ENCODE data around the gene ASCC3. TPM values are rescaled to one million over a fixed set of nuclear protein-coding genes. Genes with fewer than 3 reads are reported as not detected.

The ASCC3 gene
- total RNA-seq, 2 donors from 2014 or later, result 35.7 to 56.2 TPM

- Histone ChIP-seq H3K4me3 (no peak overlapping the region), H3K27ac (no peak overlapping the region), H3K4me1 (ENCODE audit: control insufficient read depth in 1 of 2, low read depth in 2 of 2) (no peaks in the 10 kb centered on the region), H3K27me3 (replicated peaks; ENCODE audit: insufficient read depth) (no peaks in the 10 kb centered on the region), H3K9me3 (no peaks in the 10 kb centered on the region), H3K36me3 (no peaks in the 10 kb centered on the region)
- no peak for DNase-seq (ENCODE audit: low spot score)
- no peak for TF ChIP-seq CTCF (IDR thresholded peaks at IDR 0.05)
- ATAC-seq (ENCODE audit: insufficient number of reproducible peaks, low FRiP score, low read depth), result no peak
Observed at GRCh38 chr6:100920028-100920605, 39.0 kb upstream of the ASCC3 start.

- ATAC-seq (ENCODE audit: insufficient number of reproducible peaks, low FRiP score, low read depth) (no peak), DNase-seq (ENCODE audit: low spot score) (no peak)
- H3K36me3 ChIP-seq, result no peaks in the 10 kb centered on the region
- no peak overlapping the region for H3K4me3 ChIP-seq
- H3K9me3 ChIP-seq, result no peaks in the 10 kb centered on the region
- TF ChIP-seq CTCF (IDR thresholded peaks at IDR 0.05), result no peak
- no peaks in the 10 kb centered on the region for H3K4me1 ChIP-seq (ENCODE audit: control insufficient read depth in 1 of 2, low read depth in 2 of 2)
- no peak overlapping the region for H3K27ac ChIP-seq
- no peaks in the 10 kb centered on the region for H3K27me3 ChIP-seq (replicated peaks; ENCODE audit: insufficient read depth)
Observed at GRCh38 chr6:100918152-100918551, 37.0 kb upstream of the ASCC3 start.

- H3K27ac ChIP-seq, result no peak overlapping the region
- TF ChIP-seq CTCF (IDR thresholded peaks at IDR 0.05), result no peak
- H3K9me3 ChIP-seq, result no peaks in the 10 kb centered on the region
- no peak for ATAC-seq (ENCODE audit: insufficient number of reproducible peaks, low FRiP score, low read depth)
- no peaks in the 10 kb centered on the region for H3K36me3 ChIP-seq
- H3K4me3 ChIP-seq, result no peak overlapping the region
- H3K27me3 ChIP-seq (replicated peaks; ENCODE audit: insufficient read depth), result no peaks in the 10 kb centered on the region
- no peak for DNase-seq (ENCODE audit: low spot score)
- no peaks in the 10 kb centered on the region for H3K4me1 ChIP-seq (ENCODE audit: control insufficient read depth in 1 of 2, low read depth in 2 of 2)
Observed at GRCh38 chr6:100915876-100916275, 34.7 kb upstream of the ASCC3 start.

- no peaks in the 10 kb centered on the region for H3K27me3 ChIP-seq (replicated peaks; ENCODE audit: insufficient read depth)
- no peak for TF ChIP-seq CTCF (IDR thresholded peaks at IDR 0.05)
- DNase-seq (ENCODE audit: low spot score) (no peak), ATAC-seq (ENCODE audit: insufficient number of reproducible peaks, low FRiP score, low read depth) (no peak)
- no peaks in the 10 kb centered on the region for H3K9me3 ChIP-seq
- H3K4me1 ChIP-seq (ENCODE audit: control insufficient read depth in 1 of 2, low read depth in 2 of 2), result no peaks in the 10 kb centered on the region
- no peak overlapping the region for H3K27ac ChIP-seq
- no peaks in the 10 kb centered on the region for H3K36me3 ChIP-seq
- no peak overlapping the region for H3K4me3 ChIP-seq
Observed at GRCh38 chr6:100913400-100914276, 32.5 kb upstream of the ASCC3 start.

- H3K36me3 ChIP-seq, result no peaks in the 10 kb centered on the region
Observed at GRCh38 chr6:100906325-100906724, 25.2 kb upstream of the ASCC3 start.

More at GRCh38 chr6:100906325-100906724, 25.2 kb upstream of the ASCC3 start:
- Histone ChIP-seq H3K27me3 (replicated peaks; ENCODE audit: insufficient read depth) (no peaks in the 10 kb centered on the region), H3K27ac (no peak overlapping the region), H3K9me3 (no peaks in the 10 kb centered on the region), H3K4me1 (ENCODE audit: control insufficient read depth in 1 of 2, low read depth in 2 of 2) (no peaks in the 10 kb centered on the region), H3K4me3 (no peak overlapping the region)
- DNase-seq (ENCODE audit: low spot score), result no peak
- no peak for ATAC-seq (ENCODE audit: insufficient number of reproducible peaks, low FRiP score, low read depth)
- TF ChIP-seq CTCF (IDR thresholded peaks at IDR 0.05), result no peak

Data from thoracic aorta (tissue), 2 donors.